Cardiac fibroblast (primary cell): ENCODE measurements around the gene ARHGAP24.

ENCODE experiments used
- DNase-seq, 2 donors: peaks; one replicate each; pipeline versions ENCODE4 v3.0.0 to v3.0.0-alpha.2; 2010; ENCODE audit warnings: low read depth in 2 of 2
- H3K4me3 ChIP-seq, 2 donors: replicated peaks in 1 of 2; 1 replicate in 1 of 2; 2 replicates in 1 of 2; pipeline ENCODE4 v1.5.1; 2011; ENCODE audit warnings: low read depth in 2 of 2, low read length in 2 of 2, mild to moderate bottlenecking in 2 of 2, moderate library complexity in 1 of 2
- CTCF ChIP-seq: IDR thresholded peaks from one replicate; pipeline ENCODE4 v1.5.1; 2011; ENCODE audit warnings: low read depth, mild to moderate bottlenecking, low read length, inconsistent platforms

ARHGAP24 gene

GRCh38 chr4:85724791-85725563 is 250.0 kb downstream of the ARHGAP24 start:
- H3K4me3 ChIP-seq: no peak overlapping the region
- TF ChIP-seq CTCF: no peak
- DNase-seq: peak in 1 of 2 donors; percentile 70

- DNase-seq: peak in 1 of 2 donors; percentile 77
- H3K4me3 ChIP-seq: no peak overlapping the region
- TF ChIP-seq CTCF: no peak
Observed at GRCh38 chr4:85725721-85726170, 250.8 kb downstream of the ARHGAP24 start.

- no peak for TF ChIP-seq CTCF
- DNase-seq: no peak
- H3K4me3 ChIP-seq: no peak overlapping the region
Observed at GRCh38 chr4:85726555-85726954, 251.6 kb downstream of the ARHGAP24 start.

- no peak for DNase-seq
- no peak for TF ChIP-seq CTCF
- H3K4me3 ChIP-seq: no peak overlapping the region
Observed at GRCh38 chr4:85728464-85728863, 253.5 kb downstream of the ARHGAP24 start.

GRCh38 chr4:85732124-85732523 is 257.2 kb downstream of the ARHGAP24 start:
- DNase-seq: no peak
- TF ChIP-seq CTCF: no peak

GRCh38 chr4:85733798-85734197 is 258.8 kb downstream of the ARHGAP24 start:
- no peak for DNase-seq
- H3K4me3 ChIP-seq: no peak overlapping the region
- no peak for TF ChIP-seq CTCF

More at GRCh38 chr4:85732124-85732523, 257.2 kb downstream of the ARHGAP24 start:
- H3K4me3 ChIP-seq: no peak overlapping the region

- H3K4me3 ChIP-seq: no peak overlapping the region
- peak in 1 of 2 donors; percentile 33 for DNase-seq
- TF ChIP-seq CTCF: no peak
Observed at GRCh38 chr4:85734424-85734831, 259.5 kb downstream of the ARHGAP24 start.
